AG04450 (cell line): ENCODE results near the gene PKN3. TPM values are rescaled to one million over a fixed set of nuclear protein-coding genes. Genes with fewer than 3 reads are reported as not detected.

Experiments
- CTCF ChIA-PET: fragments of 300-600, 350-600 bp; formaldehyde crosslinking; extraction: SDS; loops from one replicate; lab custom pipeline; 2022; ENCODE audit warnings: antibody characterized with exemption, inconsistent platforms; lab: Charles Lee
- POLR2A ChIA-PET: fragments of 350-600 bp; formaldehyde crosslinking; extraction: SDS; loops from one replicate; lab custom pipeline; 2021; ENCODE audit warnings: antibody characterized with exemption, inconsistent platforms; lab: Yijun Ruan, JAX
- DNase-seq: peaks from one replicate; pipeline ENCODE4 v3.0.0-alpha.2; 2011; ENCODE audit warnings: low read depth, low spot score
- H3K27ac ChIP-seq: one replicate; pipeline ENCODE4 v1.5.1; 2012; ENCODE audit warnings: low read depth, low read length, control low read depth
- H3K27me3 ChIP-seq: one replicate; pipeline ENCODE4 v1.6.0; 2012; ENCODE audit warnings: low read length; ENCODE audit not compliant: control insufficient read depth, insufficient read depth
- H3K4me3 ChIP-seq: 2 replicates; pipeline ENCODE4 v1.5.1; 2011; ENCODE audit warnings: mild to moderate bottlenecking, low read depth, low read length, control low read depth
- H3K9me3 ChIP-seq: 2 replicates; pipeline ENCODE4 v1.5.1; 2012; ENCODE audit warnings: low read length; ENCODE audit not compliant: control insufficient read depth, insufficient read depth
- CTCF ChIP-seq: IDR thresholded peaks from 2 replicates; pipeline ENCODE4 v1.5.1; 2011; ENCODE audit warnings: low read depth, low read length, control low read depth, inconsistent platforms
- polyA plus RNA-seq: library from polyadenylated mRNA; depleted of rRNA; stranded (reverse); fragments of >200 nt; gene quantifications from 2 replicates; pipeline ENCODE4 v1.2.3, GENCODE V29; 2011

Gene PKN3
- polyA plus RNA-seq, 1 experiment: 2.2 TPM

- no peak for TF ChIP-seq CTCF
- Histone ChIP-seq H3K9me3 (no peaks in the 10 kb centered on the region), H3K27ac (no peak overlapping the region), H3K4me3 (no peak overlapping the region), H3K27me3 (no peaks in the 10 kb centered on the region)
- ChIA-PET POLR2A (no interaction called here), CTCF (interaction anchor here (1.1 kb wide), 1 partner anchor 11 kb away, joined by 6 read pairs; the partner anchor contains the start of gene PKN3)
- DNase-seq: no peak
Observed at GRCh38 chr9:128712451-128713410, 10.4 kb downstream of the PKN3 start.

- POLR2A ChIA-PET: no interaction called here
- H3K27me3 ChIP-seq: no peaks in the 10 kb centered on the region
- no peak for DNase-seq
- no peak overlapping the region for H3K27ac ChIP-seq
- no peak overlapping the region for H3K4me3 ChIP-seq
- H3K9me3 ChIP-seq: no peaks in the 10 kb centered on the region
- CTCF ChIA-PET: no interaction called here
- TF ChIP-seq CTCF: no peak
Observed at GRCh38 chr9:128713411-128713780, 11.1 kb downstream of the PKN3 start.

GRCh38 chr9:128713941-128714573 lies 11.8 kb downstream of the PKN3 start:
- POLR2A ChIA-PET: interaction anchor here (0.5 to 0.6 kb wide), 2 partner anchors 10 to 69 kb away, joined by 4 to 6 read pairs; no protein-coding TSS in a partner anchor

GRCh38 chr9:128714586-128715435 lies 12.5 kb downstream of the PKN3 start:
- ChIA-PET POLR2A (interaction anchor here (0.6 to 0.9 kb wide), 2 partner anchors 17 to 21 kb away, joined by 3 to 9 read pairs; no protein-coding TSS in a partner anchor), CTCF (interaction anchor here (0.8 to 1.4 kb wide), 2 partner anchors 13 to 18 kb away, joined by 3 to 5 read pairs; partner anchors contain the start of gene PKN3)
- H3K9me3 ChIP-seq: no peaks in the 10 kb centered on the region
- no peaks in the 10 kb centered on the region for H3K27me3 ChIP-seq
- no peak overlapping the region for H3K4me3 ChIP-seq
- DNase-seq: no peak
- TF ChIP-seq CTCF: no peak
- no peak overlapping the region for H3K27ac ChIP-seq

More at GRCh38 chr9:128713941-128714573, 11.8 kb downstream of the PKN3 start:
- H3K9me3 ChIP-seq: no peaks in the 10 kb centered on the region
- no peak for TF ChIP-seq CTCF
- CTCF ChIA-PET: interaction anchor here (0.8 to 1.4 kb wide), 2 partner anchors 12 to 19 kb away, joined by 3 to 5 read pairs; partner anchors contain the start of gene PKN3
- no peak for DNase-seq
- H3K27ac ChIP-seq: no peak overlapping the region
- no peaks in the 10 kb centered on the region for H3K27me3 ChIP-seq
- H3K4me3 ChIP-seq: no peak overlapping the region
